ENCODE results near the gene JCAD.
"Not testable (repeated sequence)": the region's sequence is repeated elsewhere in the genome, so short reads cannot be mapped to it uniquely, and the experiment has no call there.

JCAD gene

DNA sequence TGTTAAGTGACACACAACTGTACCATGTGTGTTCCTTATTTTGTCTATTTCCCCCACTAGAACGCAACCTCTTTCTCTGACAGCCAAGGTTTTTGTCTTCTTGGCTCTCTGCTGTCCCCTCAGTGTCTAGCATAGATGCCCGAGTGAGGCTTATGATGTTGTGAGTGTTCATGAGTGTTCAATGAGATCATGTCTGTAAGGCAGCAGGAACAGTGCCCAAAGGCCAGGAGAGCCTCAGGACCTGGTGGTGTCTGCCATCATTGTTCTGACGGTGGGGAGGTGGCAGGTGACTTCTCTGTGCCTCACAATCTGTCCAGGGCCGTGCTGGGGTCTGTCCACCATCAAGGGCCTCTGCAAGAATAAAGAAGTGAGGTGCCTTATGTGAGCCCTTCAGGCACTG, 66.5 kb downstream of the JCAD start:
- DNase-seq (ENCODE audit: low read depth in 2 of 2), result no peak

DNA sequence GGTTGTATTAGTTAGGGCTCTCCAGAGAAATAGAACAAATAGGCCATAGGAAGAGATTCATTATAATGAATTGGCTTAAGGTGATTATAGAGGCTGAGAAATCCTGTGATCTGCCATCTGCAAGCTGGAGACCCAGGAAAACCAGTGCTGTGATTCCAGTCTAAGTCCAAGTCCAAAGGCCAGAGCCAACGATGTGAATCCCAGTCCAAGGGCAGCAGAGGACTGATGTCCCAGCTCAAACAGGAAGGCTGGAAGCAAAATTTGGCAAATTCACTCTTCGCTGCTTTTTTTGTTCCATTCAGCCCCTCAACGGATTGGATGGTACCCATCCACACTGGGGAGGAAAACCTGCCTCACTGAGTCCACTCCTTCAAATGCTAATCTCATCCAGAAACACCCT, 68.0 kb downstream of the JCAD start:
- DNase-seq (ENCODE audit: low read depth in 2 of 2), result no peak

DNA sequence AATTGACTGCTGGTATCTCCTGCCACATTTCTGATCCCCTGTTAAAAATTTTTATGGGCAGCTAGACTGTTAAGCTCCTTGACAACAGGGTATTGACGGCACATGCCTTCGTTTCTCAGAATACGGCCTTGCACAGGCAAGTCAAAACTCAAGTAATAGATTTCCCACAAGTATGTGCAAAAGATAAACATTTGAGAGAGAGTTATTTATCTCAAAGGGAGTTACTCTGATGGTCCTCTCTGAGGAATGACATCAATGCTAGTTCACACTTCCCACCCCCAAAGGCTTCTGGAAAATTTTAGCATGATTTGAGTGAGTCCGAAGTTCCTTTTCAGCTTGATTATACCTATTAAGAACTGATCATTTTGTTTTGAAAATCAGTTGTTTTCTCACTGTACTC, 71.9 kb downstream of the JCAD start:
- DNase-seq (ENCODE audit: low read depth in 2 of 2), result no peak

DNA sequence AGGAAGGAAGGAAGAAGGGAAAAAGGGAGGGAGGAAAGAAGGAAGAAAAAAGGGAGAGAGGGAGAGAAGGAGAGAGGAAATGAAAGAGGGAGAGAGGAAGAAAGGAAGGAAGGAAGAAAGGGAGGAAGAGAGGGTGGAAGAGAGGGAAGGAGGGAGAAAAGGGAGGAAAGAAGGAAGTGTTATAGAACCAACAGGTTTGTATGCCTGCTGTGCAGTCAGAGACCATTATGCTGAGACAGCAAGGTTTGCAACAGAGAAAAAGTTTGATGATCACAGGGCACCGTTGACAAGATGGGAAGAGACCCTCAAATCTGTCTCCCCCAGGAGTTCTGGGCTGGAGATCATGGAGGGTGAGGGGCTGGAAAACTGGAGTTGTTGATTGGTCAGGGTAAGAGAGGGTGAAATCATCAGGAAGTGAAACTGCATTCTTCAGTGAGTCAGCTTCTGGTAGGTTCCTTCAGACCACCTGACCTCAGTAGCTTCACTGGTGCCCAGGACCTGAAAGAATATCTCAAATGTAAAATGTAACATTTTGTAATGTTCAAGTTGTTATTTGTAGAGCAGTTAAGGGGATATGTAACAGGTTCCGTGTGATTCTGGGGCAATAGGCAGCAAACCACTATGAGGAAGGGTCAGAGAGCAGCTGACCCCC, 76.3 kb downstream of the JCAD start:
- no peak for DNase-seq (ENCODE audit: low read depth in 2 of 2)

DNA sequence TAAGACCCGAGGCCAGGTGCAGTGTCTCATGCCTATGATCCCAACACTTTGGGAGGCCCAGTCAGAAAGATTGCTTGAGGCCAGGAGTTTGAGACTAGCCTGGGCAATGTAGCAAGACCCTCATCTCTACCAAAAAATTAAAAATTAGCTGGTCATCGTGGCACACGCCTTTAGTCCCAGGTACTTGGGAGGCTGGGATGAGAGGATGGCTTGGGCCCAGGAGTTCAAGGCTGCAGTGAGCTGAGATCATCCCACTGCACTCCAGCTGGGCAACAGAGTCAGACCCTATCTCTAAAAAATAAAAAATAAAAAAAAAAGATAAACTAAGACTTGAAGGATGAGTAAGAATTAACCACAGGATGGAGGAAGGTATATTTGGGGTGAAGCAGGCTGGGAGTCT, 77.9 kb downstream of the JCAD start:
- no peak for DNase-seq (ENCODE audit: low read depth in 2 of 2)

DNA sequence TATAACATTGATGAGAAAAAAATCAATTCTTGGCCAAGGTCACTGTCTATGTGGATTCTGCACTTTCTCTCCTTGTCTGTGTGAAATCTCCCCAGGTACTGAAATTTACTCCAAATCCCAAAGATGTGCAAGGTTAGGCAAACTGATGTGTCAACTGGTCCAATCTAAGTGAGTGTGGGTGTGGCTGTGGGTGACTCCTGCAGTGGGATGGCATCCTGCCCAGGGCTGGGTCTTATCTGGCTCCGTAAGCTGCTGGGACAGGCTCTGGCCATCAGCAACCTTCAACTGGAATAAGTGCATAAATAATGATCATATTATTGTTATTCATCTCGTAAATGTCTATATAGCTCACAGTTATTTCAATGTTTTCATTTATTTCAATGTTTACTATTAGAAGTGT, 79.3 kb downstream of the JCAD start:
- no peak for DNase-seq (ENCODE audit: low read depth in 2 of 2)

DNA sequence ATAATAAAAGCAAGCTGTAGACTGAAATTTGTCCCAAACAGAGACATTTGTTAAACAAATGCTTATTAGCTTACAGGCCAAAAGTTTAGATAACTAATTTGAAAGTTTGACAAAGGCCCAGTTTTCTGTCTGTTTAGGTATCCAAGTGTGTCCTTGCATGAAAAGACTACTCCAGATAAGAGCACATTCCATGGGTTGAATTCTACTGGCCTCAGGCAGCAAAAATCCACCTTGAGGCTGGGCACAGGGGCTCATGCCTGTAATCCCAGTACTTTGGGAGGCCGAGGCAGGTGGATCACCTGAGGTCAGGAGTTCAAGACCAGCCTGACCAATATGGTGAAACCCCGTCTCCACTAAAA, 80.0 kb downstream of the JCAD start:
- not testable (repeated sequence) for DNase-seq (ENCODE audit: low read depth in 2 of 2)

DNA sequence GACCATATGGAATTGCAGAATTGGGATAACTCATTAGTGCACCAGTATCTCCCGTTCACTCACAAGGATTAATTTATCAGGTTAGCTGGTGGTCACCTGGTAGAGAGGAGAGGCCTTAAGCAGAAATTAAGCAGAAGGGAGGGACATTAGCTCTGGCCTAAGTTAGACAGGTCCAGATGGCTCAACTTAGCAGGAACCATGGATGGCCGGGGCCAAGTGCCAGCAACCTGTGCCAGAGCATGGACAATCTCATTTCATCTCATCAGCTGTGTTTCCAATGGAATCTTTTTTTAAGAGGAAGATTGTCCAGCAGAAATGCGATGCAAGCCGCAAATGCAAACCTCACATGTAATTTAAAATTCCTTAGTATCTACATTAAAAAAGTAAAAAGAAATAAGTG, 82.2 kb downstream of the JCAD start:
- no peak for DNase-seq (ENCODE audit: low read depth in 2 of 2)

DNA sequence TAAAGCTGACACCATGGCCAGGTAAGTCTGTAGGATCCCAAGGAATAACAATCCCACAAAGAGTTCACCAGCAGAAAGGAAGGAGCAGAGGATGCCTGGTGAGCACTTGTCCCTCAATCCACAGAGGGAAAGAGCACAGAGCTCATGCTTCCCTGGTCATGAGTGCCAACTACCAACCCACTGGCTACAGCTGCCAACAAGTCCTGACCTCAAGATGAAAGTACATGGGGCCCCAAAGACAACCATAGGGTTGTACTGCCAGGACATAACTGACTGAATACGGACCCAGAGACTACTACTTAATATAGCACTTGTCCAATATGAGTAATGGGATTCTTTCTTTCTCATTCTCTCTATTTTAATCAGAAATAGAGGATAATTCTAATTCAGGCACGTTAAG, 83.3 kb downstream of the JCAD start:
- no peak for DNase-seq (ENCODE audit: low read depth in 2 of 2)

DNA sequence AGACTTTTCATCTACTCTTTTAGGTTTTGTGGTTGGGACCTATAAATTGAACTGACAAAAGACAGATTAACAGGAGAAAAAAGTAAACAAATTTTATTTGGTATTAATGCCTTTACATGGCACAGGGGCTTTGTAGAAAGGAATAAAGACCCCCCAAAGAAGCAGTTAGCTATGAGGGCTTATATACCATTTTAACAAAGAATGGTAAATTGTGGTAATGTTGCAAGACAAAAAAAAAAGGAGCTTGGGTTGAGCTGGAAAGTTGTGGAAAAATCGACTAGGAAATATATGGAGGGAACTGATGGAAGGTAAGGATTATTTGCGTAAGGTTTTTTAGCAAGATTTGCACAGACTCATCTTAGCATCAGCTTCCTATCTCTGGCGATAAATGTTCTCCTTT, 84.6 kb downstream of the JCAD start:
- no peak for DNase-seq (ENCODE audit: low read depth in 2 of 2)

DNA sequence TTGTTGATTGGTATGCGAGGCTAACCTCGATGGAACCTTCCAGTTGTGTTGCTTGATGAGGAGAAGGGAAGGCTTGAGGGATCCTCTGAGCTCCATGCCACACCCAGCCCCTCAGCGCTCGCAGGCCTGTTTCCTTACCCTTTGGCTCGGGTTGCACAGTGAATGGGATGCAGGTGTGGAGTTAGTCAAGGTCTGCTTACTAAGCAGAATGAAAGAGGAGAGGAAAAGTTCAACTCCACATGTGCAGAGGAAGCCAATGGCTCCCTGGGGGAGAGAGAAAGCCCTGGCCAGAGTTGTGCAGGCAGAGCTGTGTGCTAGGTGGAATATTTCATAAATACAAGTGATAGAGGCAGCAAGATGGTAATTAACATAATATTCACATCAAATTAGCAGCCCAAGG, 85.5 kb downstream of the JCAD start:
- DNase-seq (ENCODE audit: low read depth in 2 of 2), result no peak

DNA sequence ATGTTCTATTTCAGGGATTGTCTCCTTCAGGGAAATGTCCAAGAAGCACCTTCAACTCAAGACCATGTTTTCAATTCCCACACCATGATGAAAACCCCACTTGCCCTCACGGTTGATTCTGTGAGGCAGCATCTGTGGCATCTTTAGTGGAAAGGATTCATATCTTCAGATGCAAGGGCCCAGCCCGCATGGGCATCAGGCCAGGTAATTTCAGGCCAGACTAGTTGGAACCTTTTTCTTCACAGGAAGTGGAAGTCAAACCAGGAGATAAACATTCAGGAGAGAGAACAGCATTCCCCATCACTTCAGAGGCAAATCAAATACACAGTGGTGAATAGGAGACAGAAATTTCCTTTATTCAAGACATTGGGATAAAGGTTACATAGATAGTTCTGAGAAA, 88.8 kb downstream of the JCAD start:
- DNase-seq (ENCODE audit: low read depth in 2 of 2), result no peak

DNA sequence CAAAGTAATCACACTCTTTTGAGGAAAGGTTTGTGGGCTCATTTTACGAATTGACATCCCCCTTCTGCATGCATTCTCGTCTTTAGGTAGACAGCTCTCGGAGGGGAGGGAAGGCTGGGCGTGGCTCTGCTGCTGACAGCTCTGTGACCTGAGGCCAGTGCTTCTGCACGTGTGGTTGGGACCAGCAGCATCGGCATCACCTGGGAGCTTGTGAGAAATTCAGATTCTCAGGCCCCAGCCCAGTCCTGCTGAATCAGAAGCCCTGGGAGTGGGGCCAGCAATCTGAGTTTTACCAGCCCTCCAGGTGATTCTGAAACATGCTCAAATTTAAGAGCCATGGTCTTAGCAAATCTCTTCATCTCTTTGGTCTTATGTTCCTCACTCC, 89.4 kb downstream of the JCAD start:
- no peak for DNase-seq (ENCODE audit: low read depth in 2 of 2)

DNA sequence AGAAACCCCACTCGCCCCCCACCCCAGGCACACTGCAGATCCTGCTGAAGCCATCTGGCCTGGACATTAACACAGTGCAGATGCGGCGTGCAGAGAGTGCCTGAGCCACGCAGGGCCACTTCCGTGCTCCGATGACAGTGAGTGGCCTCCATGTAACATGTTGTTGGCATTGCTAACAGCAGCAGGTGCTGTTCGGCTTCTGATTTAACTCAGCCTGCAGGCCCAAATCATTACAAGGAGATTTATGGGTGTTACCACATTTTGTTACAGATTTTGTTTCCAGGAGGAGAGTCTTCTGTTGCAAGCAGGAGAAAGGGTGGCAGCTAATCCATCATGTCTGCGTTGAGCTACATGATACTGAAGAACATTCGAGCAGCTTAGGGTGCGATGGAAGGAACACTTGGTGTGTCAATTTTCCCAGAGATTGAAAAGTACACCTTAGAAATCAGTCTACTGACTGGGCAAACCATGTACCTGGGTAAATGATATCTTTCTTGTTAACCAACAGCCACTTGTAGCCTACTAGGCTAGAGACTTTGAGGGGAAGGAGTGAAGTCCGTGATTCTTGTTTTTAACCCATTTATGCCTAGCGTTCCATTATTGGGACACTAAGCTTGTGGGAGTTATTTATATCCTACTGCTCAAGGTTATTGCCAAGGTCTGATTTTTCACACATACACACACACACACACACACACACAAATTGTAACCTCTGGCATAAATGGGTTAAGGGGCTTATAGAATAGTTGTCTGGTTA, 90.0 kb downstream of the JCAD start:
- no peak for DNase-seq (ENCODE audit: low read depth in 2 of 2)

DNA sequence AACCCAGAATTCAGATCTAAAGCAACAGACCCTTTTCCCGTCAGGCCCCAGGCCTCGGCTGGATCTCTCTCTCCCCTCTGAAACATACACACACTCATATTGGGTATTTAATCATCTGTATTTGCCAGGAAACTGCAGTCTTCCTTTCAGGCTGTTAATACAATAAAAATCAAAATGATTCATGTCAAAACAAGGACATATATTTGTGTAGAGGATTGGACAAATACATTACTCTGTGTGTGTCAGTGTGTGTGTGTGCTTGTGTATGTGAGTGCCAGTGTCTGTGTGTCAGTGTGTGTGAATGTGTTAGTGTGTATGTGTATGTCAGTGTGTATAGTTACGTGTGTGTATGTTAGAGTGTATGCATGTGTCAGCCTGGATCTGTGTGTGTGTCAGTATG, 90.8 kb downstream of the JCAD start:
- no peak for DNase-seq (ENCODE audit: low read depth in 2 of 2)

DNA sequence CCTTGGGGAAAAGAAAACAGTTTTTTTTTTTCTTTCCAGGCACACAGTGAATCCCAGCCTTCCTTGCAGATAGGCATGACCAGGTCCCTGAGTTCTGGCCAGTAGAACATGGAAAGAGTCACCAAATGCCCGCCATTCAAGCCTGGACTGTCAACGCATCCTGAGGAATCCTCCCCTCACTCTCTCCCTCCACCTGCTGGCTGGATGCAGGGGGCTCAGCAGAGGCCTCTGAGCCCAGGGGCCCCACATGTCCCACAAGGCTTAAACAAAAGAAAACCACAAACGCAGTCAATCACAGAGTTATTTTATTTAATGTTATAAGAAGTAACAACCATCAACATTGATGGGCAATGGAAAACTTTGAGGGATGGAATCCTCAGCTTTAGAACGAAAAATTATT, 93.1 kb downstream of the JCAD start:
- DNase-seq (ENCODE audit: low read depth in 2 of 2), result no peak
